ENCODE measurements around the gene BMP2. TPM values are rescaled to one million over a fixed set of nuclear protein-coding genes. Genes with fewer than 3 reads are reported as not detected.

BMP2 gene
- total and polyA plus RNA-seq, 2 of the 4 experiments (the other 2 are of a cell fraction): 0.18 to 0.21 TPM

DNA sequence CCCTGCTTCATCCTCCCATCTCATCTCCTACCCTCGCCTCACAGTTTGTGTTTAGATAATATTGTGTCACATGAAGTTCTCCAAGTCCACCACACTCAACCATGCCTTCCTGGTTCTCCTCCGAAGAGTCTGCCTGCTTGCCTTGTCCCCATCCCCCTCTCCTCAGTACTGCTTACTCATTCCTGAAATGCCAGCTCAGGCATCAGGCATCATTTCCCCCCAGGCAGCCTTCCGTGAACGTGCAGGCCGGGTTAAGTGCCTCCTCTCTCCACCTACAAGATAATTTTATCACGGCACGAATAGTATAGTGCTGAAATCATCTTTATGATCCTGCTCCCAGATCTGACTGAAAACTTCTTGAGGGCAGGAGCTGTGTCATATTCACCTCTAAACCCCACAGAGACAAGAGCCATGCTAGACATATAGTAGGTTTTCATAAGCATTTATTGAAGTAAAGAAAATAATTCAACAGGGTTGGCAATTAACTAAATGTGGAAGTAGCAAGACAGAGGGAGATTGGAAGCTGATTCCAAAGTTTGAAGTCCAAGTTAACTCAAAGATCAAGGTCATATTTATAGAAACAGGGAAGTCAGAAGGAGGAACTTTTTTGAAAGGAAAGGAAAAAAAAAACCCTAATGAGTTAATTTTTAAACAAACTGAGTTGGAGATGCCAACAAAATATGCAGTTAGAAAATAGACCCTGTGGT lies 48.7 kb upstream of the BMP2 start:
- Histone ChIP-seq H3K27ac (ENCODE audit: insufficient read depth, low read length) (no peak overlapping the region), H4K20me1 (ENCODE audit: insufficient read depth, low read length) (no peaks in the 10 kb centered on the region), H3K23ac (ENCODE audit: low read depth, low read length) (no peak overlapping the region), H3K9ac (ENCODE audit: low read depth, low read length) (no peak overlapping the region), H3K4ac (ENCODE audit: low read depth, low read length) (no peak overlapping the region), H3K4me1 (ENCODE audit: control insufficient read depth, insufficient read depth, low read length) (no peaks in the 10 kb centered on the region), H4K8ac (ENCODE audit: low read depth in 2 of 2, low read length in 2 of 2) (no peak overlapping the region), H3K9me1 (ENCODE audit: insufficient read depth, low read length) (no peaks in the 10 kb centered on the region), H2BK5ac (ENCODE audit: low read depth, low read length, poor library complexity, severe bottlenecking) (no peak overlapping the region), H3K56ac (ENCODE audit: extremely low read depth, insufficient read depth, low read length) (no peak overlapping the region), H3K36me3 (ENCODE audit: control insufficient read depth, insufficient read depth, low read length) (no peaks in the 10 kb centered on the region), H2BK15ac (ENCODE audit: low read depth, low read length) (no peak overlapping the region), H3K9me3 (ENCODE audit: control insufficient read depth, insufficient read depth, low read length) (peaks cover 2% of the 10 kb centered on the region; the same call in 1 of the 2 replicates), H3K18ac (ENCODE audit: low read depth, low read length) (no peak overlapping the region; the same call in 1 of the 2 replicates), H3K4me3 (ENCODE audit: insufficient read depth, low read depth, low read length) (no peak overlapping the region), H4K5ac (ENCODE audit: low read depth, low read length) (no peak overlapping the region), H2BK120ac (ENCODE audit: low read depth, low read length) (no peak overlapping the region), H4K91ac (ENCODE audit: insufficient read depth, low read depth, low read length) (no peak overlapping the region), H2AK5ac (ENCODE audit: low read depth, low read length) (no peak overlapping the region), H2BK20ac (ENCODE audit: low read depth, low read length) (no peak overlapping the region), H3K79me1 (ENCODE audit: low read depth in 1 of 2, low read length in 2 of 2) (no peaks in the 10 kb centered on the region), H3K14ac (replicated peaks; ENCODE audit: low read depth, low read length) (no peak overlapping the region), H2AFZ (replicated peaks; ENCODE audit: low read length, poor library complexity) (peak overlapping the region; percentile 25), H3K27me3 (ENCODE audit: control insufficient read depth, insufficient read depth, low read length) (peaks cover 4% of the 10 kb centered on the region), H3K4me2 (ENCODE audit: low read depth, low read length) (no peak overlapping the region), H2AK9ac (replicated peaks; ENCODE audit: low read depth, low read length, poor library complexity) (no peak overlapping the region)
- TF ChIP-seq NFE2L2 (IDR thresholded peaks at IDR 0.05; ENCODE audit: low read depth, low read length): no peak
- peak; percentile 15; the same call in 1 of the 2 replicates for TF ChIP-seq BHLHE40 (IDR thresholded peaks at IDR 0.05; ENCODE audit: low read depth, low read length)
- BruUV-seq (replicated peaks): no TSS peak
- dilution Hi-C loops (cut with HindIII; ENCODE audit: low sequenced_read_pairs, unreplicated experiment) (no loop called here), intact Hi-C loops (cut with micrococcal nuclease) (no loop called here), in situ Hi-C loops (cut with MboI; ENCODE audit: low sequenced_read_pairs) (no loop called here)
- ChIA-PET POLR2A (ENCODE audit: unreplicated experiment) (no interaction called here), CTCF (interaction anchor here (1.0 kb wide), 1 partner anchor 9 kb away, joined by 3 read pairs; no protein-coding TSS in a partner anchor)
- WGBS, 2 experiments (ENCODE audit: extremely low coverage in 2 of 2, insufficient read length in 1 of 2): no CpG with 5 or more reads among the region's 7 CpGs
- ATAC-seq (ENCODE audit: low read depth): no peak
- DNase-seq: no peak

Measured in IMR-90 (cell line).